Type B pancreatic cell (in vitro differentiated cells): ENCODE measurements around the gene WDR31. TPM values are rescaled to one million over a fixed set of nuclear protein-coding genes. Genes with fewer than 3 reads are reported as not detected.
"Not testable (repeated sequence)": the region's sequence is repeated elsewhere in the genome, so short reads cannot be mapped to it uniquely, and the experiment has no call there.

Source experiments
- DNase-seq: peaks from one replicate; pipeline ENCODE4 v3.0.0; 2021; ENCODE audit warnings: mixed read lengths; ENCODE audit not compliant: unreplicated experiment; ENCODE audit errors: extremely low spot score
- H3K27ac Mint-ChIP-seq: 2 replicates; pipeline ENCODE4 v1.8.0; 2021; ENCODE audit warnings: mild to moderate bottlenecking, mixed read lengths
- H3K27me3 Mint-ChIP-seq: 2 replicates; pipeline ENCODE4 v1.8.0; 2021; ENCODE audit warnings: mixed read lengths
- H3K36me3 Mint-ChIP-seq: 2 replicates; pipeline ENCODE4 v1.8.0; 2021; ENCODE audit warnings: mixed read lengths
- H3K4me1 Mint-ChIP-seq: one replicate; pipeline ENCODE4 v1.8.0; 2021; ENCODE audit warnings: mixed read lengths; ENCODE audit not compliant: unreplicated experiment
- H3K4me3 Mint-ChIP-seq: 2 replicates; pipeline ENCODE4 v1.8.0; 2021; ENCODE audit warnings: mild to moderate bottlenecking, mixed read lengths
- H3K9me3 Mint-ChIP-seq: 2 replicates; pipeline ENCODE4 v1.8.0; 2021; ENCODE audit warnings: mixed read lengths
- CTCF ChIP-seq: fragments of 200-600 bp; sonication (generic); conservative IDR thresholded peaks from 2 replicates; pipeline ENCODE4 v1.5.0; 2021; ENCODE audit warnings: antibody characterized with exemption, mild to moderate bottlenecking
- total RNA-seq: library from RNA; stranded (reverse); gene quantifications from 2 replicates; pipeline ENCODE4 v1.2.1, GENCODE V29; 2021; ENCODE audit warnings: low replicate concordance

The WDR31 gene
- total RNA-seq, 1 donor from 2014 or later = 6.7 TPM

- TF ChIP-seq CTCF = no peak
- Mint-ChIP-seq H3K36me3 (no peaks in the 10 kb centered on the region), H3K27ac (no peak overlapping the region), H3K27me3 (peaks cover 4% of the 10 kb centered on the region), H3K4me3 (no peak overlapping the region), H3K4me1 (peaks cover 13% of the 10 kb centered on the region), H3K9me3 (no peaks in the 10 kb centered on the region)
- no peak for DNase-seq
Observed at GRCh38 chr9:113298311-113298710, 41.8 kb downstream of the WDR31 start.

- Mint-ChIP-seq H3K27ac (no peak overlapping the region), H3K9me3 (no peaks in the 10 kb centered on the region), H3K36me3 (no peaks in the 10 kb centered on the region), H3K4me3 (no peak overlapping the region), H3K27me3 (peaks cover 4% of the 10 kb centered on the region), H3K4me1 (peaks cover 8% of the 10 kb centered on the region)
- DNase-seq = no peak
- no peak for TF ChIP-seq CTCF
Observed at GRCh38 chr9:113296796-113297558, 43.1 kb downstream of the WDR31 start.

- H3K4me1 Mint-ChIP-seq, H3K9me3 Mint-ChIP-seq, H3K4me3 Mint-ChIP-seq, H3K36me3 Mint-ChIP-seq, H3K27me3 Mint-ChIP-seq, DNase-seq: not testable (repeated sequence)
- H3K27ac Mint-ChIP-seq = peak overlapping the region; percentile 33
Observed at GRCh38 chr9:113296247-113296646, 43.8 kb downstream of the WDR31 start.

GRCh38 chr9:113293285-113293878, 46.7 kb downstream of the WDR31 start:
- H3K36me3 Mint-ChIP-seq = peaks cover 9% of the 10 kb centered on the region

GRCh38 chr9:113290052-113290607, 49.9 kb downstream of the WDR31 start:
- no peak for DNase-seq
- TF ChIP-seq CTCF = no peak
- H3K27ac Mint-ChIP-seq = no peak overlapping the region
- no peaks in the 10 kb centered on the region for H3K9me3 Mint-ChIP-seq
- no peaks in the 10 kb centered on the region for H3K4me1 Mint-ChIP-seq
- no peak overlapping the region for H3K4me3 Mint-ChIP-seq
- H3K27me3 Mint-ChIP-seq = no peaks in the 10 kb centered on the region
- peaks cover 17% of the 10 kb centered on the region for H3K36me3 Mint-ChIP-seq

More at GRCh38 chr9:113293285-113293878, 46.7 kb downstream of the WDR31 start:
- no peak for TF ChIP-seq CTCF
- DNase-seq = no peak
- no peaks in the 10 kb centered on the region for H3K4me1 Mint-ChIP-seq
- H3K27ac Mint-ChIP-seq = no peak overlapping the region
- H3K4me3 Mint-ChIP-seq = no peak overlapping the region
- H3K9me3 Mint-ChIP-seq = no peaks in the 10 kb centered on the region
- H3K27me3 Mint-ChIP-seq = no peaks in the 10 kb centered on the region

- no peaks in the 10 kb centered on the region for H3K27me3 Mint-ChIP-seq
- H3K36me3 Mint-ChIP-seq = peaks cover 25% of the 10 kb centered on the region
- no peak for TF ChIP-seq CTCF
- no peaks in the 10 kb centered on the region for H3K9me3 Mint-ChIP-seq
- no peaks in the 10 kb centered on the region for H3K4me1 Mint-ChIP-seq
- no peak overlapping the region for H3K27ac Mint-ChIP-seq
- DNase-seq = no peak
- no peak overlapping the region for H3K4me3 Mint-ChIP-seq
Observed at GRCh38 chr9:113289091-113289490, 51.0 kb downstream of the WDR31 start.
